Lower leg skin (tissue), 3 donors: ENCODE results near the gene SLIT3.

ENCODE experiments used
- CTCF ChIP-seq, 3 donors: fragments of 450-650 bp; IDR thresholded peaks; one replicate each; pipeline ENCODE4 v1.5.1; 2016; ENCODE audit warnings: antibody characterized with exemption in 3 of 3, mild to moderate bottlenecking in 3 of 3, moderate library complexity in 2 of 3
- POLR2A ChIP-seq, 2 donors: fragments of 450-650 bp; IDR thresholded peaks; one replicate each; pipeline ENCODE4 v1.6.1; 2016 to 2017; ENCODE audit warnings: antibody characterized with exemption in 2 of 2, mild to moderate bottlenecking in 1 of 2, moderate library complexity in 1 of 2

- no peak for TF ChIP-seq CTCF (IDR thresholded peaks at IDR 0.05)
- TF ChIP-seq POLR2A (IDR thresholded peaks at IDR 0.05): no peak
Observed at GRCh38 chr5:169202969-169203368, 98.0 kb downstream of the SLIT3 start.
